Fibroblast of peridontal ligament (primary cell): Measurements from ENCODE around the gene NKX1-1.

ENCODE experiments used
- DNase-seq: peaks from one replicate; pipeline ENCODE4 v3.0.0-alpha.2; 2010; ENCODE audit errors: extremely low read depth

The NKX1-1 gene

DNA sequence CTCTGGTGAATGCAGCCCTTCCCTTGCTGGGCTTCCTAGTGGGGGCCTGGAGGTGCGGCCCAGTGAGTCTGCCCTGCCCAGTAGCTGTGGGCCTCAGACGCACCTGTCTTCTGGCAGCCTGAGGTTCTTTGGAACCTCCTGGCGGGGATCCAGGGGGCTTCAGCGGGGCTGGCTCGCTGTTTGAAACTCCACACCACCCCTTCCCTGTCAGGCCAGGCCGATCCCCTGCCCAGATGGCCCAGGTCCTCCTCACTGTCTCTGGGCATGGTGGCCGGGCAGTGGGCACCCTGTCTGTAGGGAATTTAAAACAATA is 10.7 kb upstream of the NKX1-1 start:
- no peak for DNase-seq

GRCh38 chr4:1416051-1416947 is 10.1 kb upstream of the NKX1-1 start:
- no peak for DNase-seq

DNA sequence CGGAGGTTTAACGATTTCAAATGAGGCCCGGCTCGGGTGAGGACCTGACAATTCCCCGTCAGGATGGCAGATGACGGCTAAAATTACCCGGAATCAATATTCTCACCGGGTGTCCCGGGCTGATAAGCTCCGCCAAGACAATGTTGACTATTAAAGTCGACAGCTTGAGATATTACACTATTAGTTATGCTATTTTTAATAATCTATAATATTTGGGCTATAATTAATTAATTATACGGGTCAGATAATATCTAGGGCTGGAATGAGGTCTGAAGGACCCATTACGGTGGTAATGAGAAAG is 9.4 kb upstream of the NKX1-1 start:
- no peak for DNase-seq

- no peak for DNase-seq
Observed at GRCh38 chr4:1414831-1415680, 8.8 kb upstream of the NKX1-1 start.

- DNase-seq: no peak
Observed at GRCh38 chr4:1413687-1414479, 7.6 kb upstream of the NKX1-1 start.

DNA sequence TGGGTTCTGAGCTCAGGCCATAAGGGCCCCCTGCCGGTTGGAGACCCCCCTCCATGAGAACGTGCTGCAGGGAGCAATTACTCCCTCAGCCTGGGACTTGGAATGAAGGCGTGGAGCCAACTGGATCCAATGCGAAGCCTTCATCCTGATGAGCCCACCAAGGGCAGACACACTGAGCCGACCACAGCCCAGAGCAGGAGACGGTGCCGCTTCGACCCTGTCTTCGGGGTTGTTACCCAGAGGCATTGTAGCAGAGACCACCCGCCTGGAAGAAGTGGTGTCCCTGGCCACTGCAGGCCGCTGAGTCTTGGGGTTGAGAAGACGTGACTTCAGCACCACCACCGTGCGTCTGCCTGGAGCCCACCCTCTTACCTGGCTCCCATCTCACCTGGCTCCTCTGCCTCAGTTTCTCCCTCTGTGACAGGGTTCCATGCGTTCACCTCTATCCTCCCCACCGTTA is 7.0 kb upstream of the NKX1-1 start:
- DNase-seq: no peak

- no peak for DNase-seq
Observed at GRCh38 chr4:1412376-1413203, 6.3 kb upstream of the NKX1-1 start.

DNA sequence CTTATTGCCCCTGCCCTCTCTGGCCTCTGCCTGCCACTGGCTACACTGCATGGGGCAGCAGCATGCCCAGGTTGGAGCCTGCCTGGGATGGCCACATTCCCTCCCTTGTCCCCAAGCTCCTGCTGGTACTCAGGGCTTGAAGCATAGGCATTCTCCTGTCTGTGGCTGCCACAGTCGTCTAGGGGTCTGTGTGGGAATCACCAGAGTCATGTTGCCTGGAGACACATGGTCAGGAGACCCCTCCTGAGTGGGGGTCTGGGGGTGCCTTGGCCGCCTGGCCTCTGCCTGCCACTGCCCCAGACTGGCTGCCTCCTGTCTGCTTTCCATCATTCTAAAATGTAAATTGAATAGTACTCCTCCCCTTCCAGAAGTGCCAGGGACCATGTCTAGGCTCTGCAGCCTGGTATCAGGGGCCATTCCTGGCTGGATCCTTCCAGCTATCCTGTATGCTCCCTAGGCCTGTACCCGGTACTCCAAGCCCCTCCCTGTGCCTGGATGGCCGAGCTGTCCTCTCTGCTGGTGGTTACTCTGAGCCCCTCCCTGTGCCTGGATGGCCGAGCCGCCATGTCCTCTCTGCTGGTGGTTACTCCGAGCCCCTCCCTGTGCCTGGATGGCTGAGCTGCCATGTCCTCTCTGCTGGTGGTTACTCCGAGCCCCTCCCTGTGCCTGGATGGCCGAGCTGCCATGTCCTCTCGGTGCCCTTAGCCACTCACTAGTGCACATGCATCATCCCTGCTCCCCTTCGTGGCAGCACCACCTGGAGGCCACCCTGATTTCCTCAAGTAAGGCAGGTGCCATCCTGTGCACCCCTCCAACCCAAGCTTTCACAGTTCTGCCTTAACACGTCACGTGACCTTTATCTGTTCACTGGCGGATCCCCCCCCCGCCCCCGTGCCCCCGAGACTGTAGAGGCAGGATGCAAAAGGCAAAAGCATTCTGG is 5.5 kb upstream of the NKX1-1 start:
- no peak for DNase-seq

DNA sequence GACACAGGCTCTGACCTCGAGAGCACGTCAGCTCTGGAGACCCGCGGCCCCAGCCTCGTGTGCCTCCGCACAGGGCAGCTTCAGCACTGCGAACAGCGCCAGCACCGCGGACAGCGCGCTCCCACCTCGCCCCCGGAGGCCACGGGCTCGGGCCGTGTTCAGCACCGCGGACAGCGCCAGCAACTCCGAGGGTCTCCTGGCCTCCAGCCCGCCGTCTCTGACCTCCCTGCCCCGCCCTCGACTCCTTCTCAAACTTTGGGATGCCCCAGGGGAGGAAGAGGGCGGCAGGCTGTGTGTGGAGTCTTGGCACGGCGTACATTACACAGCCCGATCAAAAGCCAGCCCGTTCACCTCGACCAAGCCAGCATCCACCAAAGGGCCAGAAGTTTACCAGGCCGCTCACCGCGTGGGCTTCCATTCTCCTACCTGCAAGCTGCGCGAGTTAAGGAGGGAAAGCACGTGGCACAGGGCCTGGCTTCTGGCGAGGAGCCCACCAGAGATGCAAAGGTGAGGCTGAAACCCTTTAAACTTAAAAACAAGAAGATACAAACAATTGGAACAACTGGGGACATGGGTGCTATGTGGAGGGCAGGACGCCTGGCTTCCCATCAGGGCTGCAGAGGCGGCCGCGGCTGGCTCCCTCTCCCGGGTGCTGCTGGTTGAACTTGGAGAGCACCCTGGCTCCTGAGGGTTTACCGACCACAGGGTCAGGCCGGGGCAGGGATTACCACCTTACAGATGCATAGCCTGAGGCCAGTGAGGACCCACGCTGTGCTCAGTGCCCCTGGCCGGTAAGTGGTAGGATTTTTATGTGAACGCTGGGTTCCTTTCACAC is 4.5 kb upstream of the NKX1-1 start:
- peak; percentile 10 for DNase-seq

- no peak for DNase-seq
Observed at GRCh38 chr4:1409491-1410425, 3.5 kb upstream of the NKX1-1 start.

DNA sequence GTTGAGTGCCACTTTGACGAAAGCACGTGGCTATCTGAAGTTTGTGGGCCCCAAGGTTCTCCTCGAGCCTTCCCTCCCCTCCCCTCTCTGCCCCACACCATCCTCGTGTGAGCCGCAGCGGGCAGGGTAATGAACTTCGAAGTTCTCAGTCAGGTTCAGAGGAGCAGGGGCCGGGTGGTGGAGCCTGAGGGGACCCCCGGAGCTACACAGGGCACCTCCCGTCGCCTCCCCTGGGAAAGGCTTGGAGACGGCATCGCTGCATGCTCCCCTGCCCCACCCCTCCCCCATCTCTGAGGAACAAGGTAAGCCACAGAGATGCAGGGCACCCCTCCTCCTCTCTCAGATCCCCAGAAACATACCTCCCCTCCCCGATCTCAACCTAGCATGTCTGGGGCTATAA is 2.8 kb upstream of the NKX1-1 start:
- no peak for DNase-seq

GRCh38 chr4:1408418-1408817 is 2.2 kb upstream of the NKX1-1 start:
- DNase-seq: no peak

DNA sequence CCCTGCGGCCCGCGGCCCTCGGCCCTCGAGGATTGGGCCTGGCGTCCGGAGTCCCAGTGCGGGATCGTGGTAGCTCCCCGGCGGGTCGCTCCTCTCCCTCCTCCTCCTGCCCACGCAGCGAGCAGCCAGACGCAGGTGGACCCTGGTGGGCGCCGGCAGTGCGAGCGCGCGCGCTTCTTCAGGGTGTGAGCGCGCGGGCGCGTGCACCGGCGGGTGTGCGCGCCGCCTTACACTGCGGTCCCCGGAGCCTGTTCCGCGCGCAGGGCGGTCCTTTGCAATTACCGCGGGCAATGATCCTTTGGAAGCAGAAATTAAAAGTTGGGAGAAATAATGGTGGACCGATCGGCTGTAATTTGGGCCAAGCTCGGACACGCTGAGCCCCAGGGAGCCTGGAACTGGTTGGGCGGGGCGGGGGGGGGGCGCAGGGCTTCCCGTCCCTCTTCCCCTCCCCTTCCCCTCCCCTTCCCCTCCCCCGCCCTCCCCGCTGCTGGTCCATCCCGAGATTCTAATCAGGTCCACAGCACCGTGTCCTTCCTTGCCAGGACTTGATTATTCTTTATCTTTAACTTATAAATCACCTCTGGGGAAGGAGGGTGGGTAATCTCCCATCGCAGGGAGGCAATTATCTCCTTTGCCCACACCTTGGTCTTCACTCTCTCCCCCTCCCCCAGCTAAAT is 1.6 kb upstream of the NKX1-1 start:
- no peak for DNase-seq

DNA sequence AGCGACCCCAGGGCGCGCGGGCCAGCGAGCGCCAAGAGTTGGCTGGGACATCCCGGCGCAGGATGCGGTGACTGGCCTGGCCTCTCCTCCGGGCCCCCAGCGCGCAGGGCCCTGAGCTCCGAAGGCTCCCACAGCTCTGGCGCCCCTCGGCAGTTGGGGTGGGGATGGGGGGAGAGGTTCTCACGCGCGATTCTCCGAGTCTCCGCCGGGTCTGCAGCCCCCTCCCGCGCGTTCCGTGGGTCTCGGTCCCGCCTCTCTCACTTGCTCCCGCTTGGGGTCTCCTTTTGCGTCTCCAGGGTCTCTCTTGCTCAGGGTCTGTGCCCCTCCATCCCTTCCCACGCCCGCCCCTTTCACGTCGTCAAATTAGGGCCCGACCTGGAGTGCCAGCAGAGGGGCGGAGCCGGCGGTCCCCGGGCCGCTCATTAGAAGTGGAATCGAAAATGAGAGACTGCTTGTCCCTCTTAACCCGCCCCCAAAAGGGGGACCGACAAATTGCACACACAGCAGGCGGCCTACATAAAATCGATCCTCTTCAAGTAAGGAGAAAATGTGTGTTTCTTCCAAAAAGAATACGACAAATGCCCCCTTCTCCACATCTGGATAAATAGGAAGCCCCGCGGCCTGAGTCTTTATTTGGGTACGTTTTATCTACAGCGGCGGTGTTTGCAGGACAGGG is 877 bp upstream of the NKX1-1 start:
- DNase-seq: no peak

DNA sequence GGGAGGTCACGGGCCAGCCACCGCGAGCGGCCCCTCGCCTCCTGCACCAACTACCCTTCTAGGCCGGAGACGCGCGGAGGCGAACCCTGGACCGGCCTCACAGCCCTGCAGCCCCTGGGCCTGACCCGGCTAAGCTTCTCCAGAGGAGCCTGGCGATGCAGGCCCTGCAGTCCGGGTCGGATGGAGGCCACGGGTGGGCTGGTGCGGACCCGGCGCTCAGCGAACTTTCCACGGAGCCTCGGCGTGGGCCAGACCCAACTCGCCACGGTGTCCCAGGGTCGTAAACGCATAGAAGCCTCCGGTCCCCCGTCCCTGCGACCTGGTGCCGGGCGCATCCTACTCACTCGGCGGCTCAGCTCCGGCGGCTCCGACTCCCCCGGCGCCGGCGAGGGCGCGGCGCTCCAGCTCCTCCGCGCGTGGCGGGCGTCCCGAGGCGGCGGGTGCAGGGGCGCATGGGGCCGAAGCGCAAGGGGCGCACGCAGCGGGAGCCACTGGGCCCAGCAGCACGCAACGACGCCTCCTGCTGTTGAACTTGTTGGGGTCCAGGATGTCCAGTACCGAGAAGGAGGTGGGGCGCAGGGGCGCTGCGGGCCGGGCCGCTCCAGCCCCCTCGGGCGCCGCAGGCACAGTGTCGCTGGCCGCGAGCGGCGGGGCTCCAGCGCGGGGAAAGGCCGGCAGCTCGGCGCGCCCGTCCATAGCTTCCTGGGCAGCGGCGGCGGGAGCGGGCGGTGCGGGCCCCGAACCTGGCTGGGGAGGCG is 427 bp downstream of the NKX1-1 start:
- no peak for DNase-seq

DNA sequence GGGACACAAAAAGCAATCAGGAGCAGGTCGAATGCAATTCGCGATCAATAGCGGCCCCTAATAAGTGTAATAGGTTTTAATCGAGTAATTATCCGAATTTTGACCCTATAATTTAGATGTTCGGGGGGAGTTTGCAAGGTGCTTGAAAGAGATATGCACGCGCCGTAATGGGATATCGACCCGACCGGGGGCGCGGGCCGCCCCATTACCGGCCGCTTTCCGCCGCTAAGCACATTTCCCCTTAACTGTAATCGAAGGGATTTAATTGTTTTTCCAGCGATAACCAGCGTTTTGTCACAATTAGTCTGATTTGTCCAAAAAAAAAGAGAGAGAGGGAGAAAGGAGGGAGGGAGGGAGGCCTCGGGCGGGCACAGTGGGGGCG is 997 bp downstream of the NKX1-1 start:
- DNase-seq: no peak
